NT2/D1 (cell line): ENCODE measurements around the gene HNF1B.
"Not testable (repeated sequence)": the region's sequence is repeated elsewhere in the genome, so short reads cannot be mapped to it uniquely, and the experiment has no call there.

Experiments used
- DNase-seq: peaks from one replicate; pipeline ENCODE4 v3.0.0-alpha.2; 2011; ENCODE audit warnings: low read depth, low spot score
- H3K27me3 ChIP-seq: 2 replicates; pipeline ENCODE4 v1.6.0; 2011; ENCODE audit warnings: mild to moderate bottlenecking; ENCODE audit not compliant: insufficient read length, insufficient read depth
- H3K36me3 ChIP-seq: 2 replicates; pipeline ENCODE4 v1.6.1; 2011; ENCODE audit warnings: mild to moderate bottlenecking, low read length, mixed read lengths; ENCODE audit not compliant: insufficient read depth, insufficient read length
- H3K4me1 ChIP-seq: 2 replicates; pipeline ENCODE4 v1.5.1; 2011; ENCODE audit not compliant: insufficient read depth, insufficient read length
- H3K4me3 ChIP-seq: 2 replicates; pipeline ENCODE4 v1.5.1; 2011; ENCODE audit warnings: low read depth; ENCODE audit not compliant: insufficient read length
- H3K9ac ChIP-seq: 2 replicates; pipeline ENCODE4 v1.6.0; 2011; ENCODE audit warnings: low read depth; ENCODE audit not compliant: insufficient read length
- H3K9me3 ChIP-seq: 2 replicates; pipeline ENCODE4 v1.5.1; 2011; ENCODE audit warnings: mild to moderate bottlenecking, low read length; ENCODE audit not compliant: insufficient read depth
- SUZ12 ChIP-seq: IDR thresholded peaks from 2 replicates; pipeline ENCODE4 v1.6.1; 2011; ENCODE audit not compliant: insufficient read length, insufficient read depth; ENCODE audit errors: extremely low read depth
- YY1 ChIP-seq: IDR thresholded peaks from 2 replicates; pipeline ENCODE4 v1.6.1; 2011; ENCODE audit not compliant: insufficient read length, insufficient read depth
- ZNF274 ChIP-seq: IDR thresholded peaks from 2 replicates; pipeline ENCODE4 v1.6.1; 2011; ENCODE audit warnings: mild to moderate bottlenecking, low read depth, low read length

Gene HNF1B

GRCh38 chr17:37787055-37787757 lies 42.3 kb upstream of the HNF1B start:
- no peaks in the 10 kb centered on the region for H3K4me1 ChIP-seq
- no peak overlapping the region for H3K4me3 ChIP-seq
- no peak for TF ChIP-seq ZNF274
- H3K36me3 ChIP-seq = no peaks in the 10 kb centered on the region
- DNase-seq = no peak
- H3K9ac ChIP-seq = no peak overlapping the region
- H3K27me3 ChIP-seq = no peaks in the 10 kb centered on the region
- H3K9me3 ChIP-seq = no peaks in the 10 kb centered on the region

DNA sequence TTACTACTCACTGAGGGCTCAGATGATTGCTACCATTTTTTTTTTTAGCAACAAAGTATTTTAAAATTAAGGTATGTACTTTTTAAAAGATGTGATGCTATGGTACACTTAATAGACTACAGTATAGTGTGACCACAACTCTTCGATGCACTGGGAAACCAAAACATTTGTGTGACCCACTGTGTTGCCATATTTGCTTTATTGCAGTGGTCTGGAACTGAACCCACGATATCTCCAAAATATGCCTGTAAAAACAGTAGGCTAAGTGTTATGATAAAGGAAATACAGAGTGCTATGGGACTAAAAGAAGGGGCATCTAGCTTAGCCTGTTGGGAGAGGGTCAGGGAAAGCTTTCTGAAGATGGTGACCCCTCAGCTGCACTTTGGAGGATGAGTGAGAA lies 41.6 kb upstream of the HNF1B start:
- Histone ChIP-seq H3K9me3 (no peaks in the 10 kb centered on the region), H3K4me1 (no peaks in the 10 kb centered on the region), H3K36me3 (no peaks in the 10 kb centered on the region), H3K9ac (no peak overlapping the region), H3K4me3 (no peak overlapping the region), H3K27me3 (no peaks in the 10 kb centered on the region)
- no peak for TF ChIP-seq YY1
- TF ChIP-seq ZNF274 = no peak
- no peak for TF ChIP-seq SUZ12
- no peak for DNase-seq

DNA sequence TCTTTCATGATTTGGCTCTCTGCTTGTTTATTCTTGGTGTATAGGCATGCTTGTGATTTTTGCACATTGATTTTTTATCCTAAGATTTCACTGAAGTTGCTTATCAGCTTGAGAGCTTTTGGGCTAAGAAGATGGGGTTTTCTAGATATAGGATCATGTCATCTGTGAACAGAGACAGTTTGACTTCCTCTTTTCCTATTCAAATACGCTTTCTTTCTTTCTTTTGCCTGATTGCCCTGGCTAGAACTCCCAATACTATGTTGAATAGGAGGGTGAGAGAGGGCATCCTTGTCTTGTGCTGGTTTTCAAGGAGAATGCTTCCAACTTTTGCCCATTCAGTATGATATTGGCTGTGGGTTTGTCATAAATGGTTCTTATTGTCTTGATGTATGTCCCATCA lies 37.6 kb upstream of the HNF1B start:
- H3K36me3 ChIP-seq, H3K9me3 ChIP-seq, H3K27me3 ChIP-seq, H3K4me3 ChIP-seq, H3K4me1 ChIP-seq, DNase-seq, H3K9ac ChIP-seq: not testable (repeated sequence)

- Histone ChIP-seq H3K9me3 (no peaks in the 10 kb centered on the region), H3K27me3 (no peaks in the 10 kb centered on the region), H3K36me3 (no peaks in the 10 kb centered on the region), H3K4me1 (no peaks in the 10 kb centered on the region), H3K9ac (no peak overlapping the region), H3K4me3 (no peak overlapping the region)
- TF ChIP-seq ZNF274 (no peak), SUZ12 (no peak), YY1 (no peak)
- no peak for DNase-seq
These were observed 36.6 kb upstream of the HNF1B start for GRCh38 chr17:37781451-37781850.

GRCh38 chr17:37779554-37779953 lies 34.7 kb upstream of the HNF1B start:
- Histone ChIP-seq H3K27me3 (no peaks in the 10 kb centered on the region), H3K4me1 (no peaks in the 10 kb centered on the region), H3K36me3 (no peaks in the 10 kb centered on the region), H3K9ac (no peak overlapping the region), H3K9me3 (no peaks in the 10 kb centered on the region), H3K4me3 (no peak overlapping the region)
- TF ChIP-seq SUZ12 = no peak
- no peak for TF ChIP-seq ZNF274
- no peak for TF ChIP-seq YY1
- DNase-seq = no peak

- H3K4me1 ChIP-seq = no peaks in the 10 kb centered on the region
- no peaks in the 10 kb centered on the region for H3K36me3 ChIP-seq
- no peak for DNase-seq
- TF ChIP-seq SUZ12 = no peak
- TF ChIP-seq YY1 = no peak
- no peak for TF ChIP-seq ZNF274
- no peak overlapping the region for H3K4me3 ChIP-seq
- H3K9ac ChIP-seq = no peak overlapping the region
- H3K27me3 ChIP-seq = no peaks in the 10 kb centered on the region
- peaks cover 6% of the 10 kb centered on the region; the same call in 1 of the 2 replicates for H3K9me3 ChIP-seq
These were observed 29.6 kb upstream of the HNF1B start for GRCh38 chr17:37774504-37774903.

DNA sequence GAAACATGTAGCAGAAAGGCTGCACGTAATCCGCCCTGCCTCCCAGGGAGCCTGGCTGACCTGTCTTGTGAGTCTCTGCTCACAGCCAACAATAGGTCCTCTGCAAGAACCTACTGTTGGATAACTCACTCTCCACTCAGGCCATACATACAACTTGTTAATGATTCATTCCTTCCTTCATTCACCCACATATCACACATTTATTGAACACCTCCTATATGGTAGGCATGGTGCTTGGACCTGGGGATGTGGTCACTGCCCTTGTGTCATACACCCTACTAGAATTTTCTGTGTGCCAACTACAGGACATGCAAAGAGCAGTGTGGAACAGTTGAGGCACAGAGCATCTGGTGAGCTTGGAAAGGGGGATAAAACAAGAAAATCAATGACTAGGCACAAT lies 28.1 kb upstream of the HNF1B start:
- Histone ChIP-seq H3K9ac (no peak overlapping the region), H3K9me3 (peaks cover 21% of the 10 kb centered on the region), H3K36me3 (no peaks in the 10 kb centered on the region), H3K4me1 (no peaks in the 10 kb centered on the region), H3K27me3 (no peaks in the 10 kb centered on the region), H3K4me3 (no peak overlapping the region)
- TF ChIP-seq YY1 = no peak
- TF ChIP-seq SUZ12 = no peak
- TF ChIP-seq ZNF274 = no peak
- DNase-seq = no peak
